CD4-positive, alpha-beta T cell (primary cell): Measurements from ENCODE around the gene MAN2A2. TPM values are rescaled to one million over a fixed set of nuclear protein-coding genes. Genes with fewer than 3 reads are reported as not detected.

ENCODE experiments used
- ATAC-seq: fragments of 200-7000 bp; cut with Tn5 transposase; one replicate; pipeline ENCODE4 v1.10.0; 2022; ENCODE audit warnings: mild to moderate bottlenecking; ENCODE audit not compliant: poor library complexity
- CTCF ChIA-PET: fragments of 350-600 bp; sonication (Branson Sonifier 250); formaldehyde crosslinking; loops from one replicate; lab custom pipeline; 2021; ENCODE audit warnings: antibody characterized with exemption, inconsistent platforms; lab: Charles Lee
- POLR2A ChIA-PET: fragments of 350-600 bp; sonication (Branson Sonifier 250); formaldehyde crosslinking; loops from one replicate; lab custom pipeline; 2021; ENCODE audit warnings: antibody characterized with exemption, inconsistent platforms; lab: Charles Lee
- DNase-seq, 14 experiments: peaks; one replicate each; pipeline ENCODE4 v3.0.0-alpha.2; 2013 to 2020; ENCODE audit warnings: mixed read lengths in 2 of 14
- H3K27ac ChIP-seq, 2 donors: one replicate each; pipeline versions ENCODE4 v1.5.1 to v1.7.0; 2013; ENCODE audit warnings: low read length in 2 of 2, low read depth in 1 of 2, mild to moderate bottlenecking in 1 of 2
- H3K27me3 ChIP-seq, 2 experiments: 1 replicate in 1 of 2; 2 replicates in 1 of 2; pipeline versions ENCODE4 v1.6.1 to v1.7.0; 2013; ENCODE audit warnings: low read length in 2 of 2, control low read depth in 1 of 2, mild to moderate bottlenecking in 1 of 2, moderate library complexity in 1 of 2; ENCODE audit not compliant: insufficient read depth in 2 of 2, control insufficient read depth in 1 of 2
- H3K36me3 ChIP-seq: one replicate; pipeline ENCODE4 v1.6.1; 2013; ENCODE audit warnings: low read length, control low read depth; ENCODE audit not compliant: insufficient read depth
- H3K4me1 ChIP-seq: one replicate; pipeline ENCODE4 v1.6.1; 2013; ENCODE audit warnings: low read length, control low read depth; ENCODE audit not compliant: insufficient read depth
- H3K4me3 ChIP-seq: one replicate; pipeline ENCODE4 v1.5.1; 2013; ENCODE audit warnings: mild to moderate bottlenecking, low read length, moderate library complexity
- H3K9me3 ChIP-seq, 2 experiments: 1 replicate in 1 of 2; 2 replicates in 1 of 2; pipeline versions ENCODE4 v1.6.1 to v1.7.0; 2013; ENCODE audit warnings: low read length in 2 of 2, mild to moderate bottlenecking in 2 of 2, control low read depth in 1 of 2, moderate library complexity in 1 of 2; ENCODE audit not compliant: control insufficient read depth in 1 of 2, insufficient read depth in 1 of 2
- H3K27ac Mint-ChIP-seq: one replicate; pipeline ENCODE4 v1.8.0; 2020; ENCODE audit warnings: mixed read lengths
- H3K27me3 Mint-ChIP-seq: one replicate; pipeline ENCODE4 v1.8.0; 2021; ENCODE audit warnings: mixed read lengths
- H3K36me3 Mint-ChIP-seq: one replicate; pipeline ENCODE4 v1.8.0; 2021; ENCODE audit warnings: low read depth, mixed read lengths
- H3K4me1 Mint-ChIP-seq: one replicate; pipeline ENCODE4 v1.8.0; 2021; ENCODE audit warnings: low read depth, mixed read lengths
- H3K4me3 Mint-ChIP-seq: one replicate; pipeline ENCODE4 v1.8.0; 2020; ENCODE audit warnings: mild to moderate bottlenecking, mixed read lengths
- H3K9me3 Mint-ChIP-seq: one replicate; pipeline ENCODE4 v1.8.0; 2020; ENCODE audit warnings: mixed read lengths
- CTCF ChIP-seq: fragments of 200-600 bp; IDR thresholded peaks from one replicate; pipeline ENCODE4 v1.8.0; 2022; ENCODE audit warnings: antibody characterized with exemption, mild to moderate bottlenecking
- intact Hi-C, 2 experiments: fragments of 100-400 bp; cut with DNase I in 1 of 2; cut with micrococcal nuclease in 1 of 2; formaldehyde crosslinking; loops; one replicate each; pipeline versions ENCODE4 v1.15.1 to v1.9.0; 2023 to 2025; cut with DNase I, micrococcal nuclease
- total RNA-seq, 174 experiments: library from RNA in 2 of 174; stranded (reverse) in 2 of 174; gene quantifications; one replicate each; pipeline ENCODE4 v1.2.3 and lab custom pipeline; 2021 to 2026

MAN2A2 gene
- total RNA-seq, 2 experiments from 2014 or later: 125 to 128 TPM

- Mint-ChIP-seq H3K4me3 (no peak overlapping the region), H3K27ac (no peak overlapping the region), H3K9me3 (no peaks in the 10 kb centered on the region), H3K27me3 (no peaks in the 10 kb centered on the region), H3K4me1 (no peaks in the 10 kb centered on the region), H3K36me3 (peaks cover 89% of the 10 kb centered on the region)
- ChIA-PET POLR2A (interaction anchor here (0.9 kb wide), 1 partner anchor 10 kb away, joined by 3 read pairs; the partner anchor contains the start of gene UNC45A), CTCF (no interaction called here)
- Histone ChIP-seq H3K4me3 (no peak overlapping the region), H3K4me1 (no peaks in the 10 kb centered on the region), H3K9me3 (no peaks in the 10 kb centered on the region), H3K27me3 (no peaks in the 10 kb centered on the region), H3K36me3 (peaks cover 87% of the 10 kb centered on the region), H3K27ac (no peak overlapping the region)
- DNase-seq: no peak
- intact Hi-C loops: no loop called here
- ATAC-seq: no peak
- no peak for TF ChIP-seq CTCF
Observed at GRCh38 chr15:90945091-90945490, 42.0 kb downstream of the MAN2A2 start.

GRCh38 chr15:90946538-90946937 is 43.4 kb downstream of the MAN2A2 start:
- H3K27ac ChIP-seq: no peak overlapping the region
- no peak for TF ChIP-seq CTCF
- H3K9me3 ChIP-seq: no peaks in the 10 kb centered on the region
- intact Hi-C loops: no loop called here
- no peak for ATAC-seq
- H3K4me3 ChIP-seq: no peak overlapping the region
- no peak overlapping the region for H3K27ac Mint-ChIP-seq
- no peaks in the 10 kb centered on the region for H3K27me3 Mint-ChIP-seq
- peaks cover 84% of the 10 kb centered on the region for H3K36me3 ChIP-seq
- H3K4me3 Mint-ChIP-seq: no peak overlapping the region
- peak in 1 of 14 experiments; percentile 9 for DNase-seq
- H3K4me1 Mint-ChIP-seq: no peaks in the 10 kb centered on the region
- POLR2A ChIA-PET: interaction anchor here (3.6 kb wide), 1 partner anchor 12 kb away, joined by 15 read pairs; the partner anchor contains the start of gene UNC45A
- no peaks in the 10 kb centered on the region for H3K4me1 ChIP-seq
- no peaks in the 10 kb centered on the region for H3K9me3 Mint-ChIP-seq
- peaks cover 81% of the 10 kb centered on the region for H3K36me3 Mint-ChIP-seq
- CTCF ChIA-PET: interaction anchor here (1.1 kb wide), 2 partner anchors 10 to 15 kb away, joined by 3 read pairs; no protein-coding TSS in a partner anchor
- no peaks in the 10 kb centered on the region for H3K27me3 ChIP-seq

- H3K27me3 Mint-ChIP-seq: no peaks in the 10 kb centered on the region
- H3K27me3 ChIP-seq: no peaks in the 10 kb centered on the region
- no peaks in the 10 kb centered on the region for H3K4me1 ChIP-seq
- H3K36me3 ChIP-seq: peaks cover 86% of the 10 kb centered on the region
- no peaks in the 10 kb centered on the region for H3K9me3 ChIP-seq
- no peaks in the 10 kb centered on the region for H3K4me1 Mint-ChIP-seq
- no peak for TF ChIP-seq CTCF
- no peak overlapping the region for H3K4me3 Mint-ChIP-seq
- POLR2A ChIA-PET: interaction anchor here (3.6 kb wide), 1 partner anchor 12 kb away, joined by 15 read pairs; the partner anchor contains the start of gene UNC45A
- ATAC-seq (no peak), DNase-seq (no peak)
- intact Hi-C loops: no loop called here
- no peaks in the 10 kb centered on the region for H3K9me3 Mint-ChIP-seq
- H3K36me3 Mint-ChIP-seq: peaks cover 81% of the 10 kb centered on the region
- H3K4me3 ChIP-seq: no peak overlapping the region
- H3K27ac Mint-ChIP-seq: no peak overlapping the region
- CTCF ChIA-PET: interaction anchor here (1.1 kb wide), 1 partner anchor 10 kb away, joined by 3 read pairs; no protein-coding TSS in a partner anchor
- H3K27ac ChIP-seq: no peak overlapping the region
Observed at GRCh38 chr15:90946941-90947576, 44.0 kb downstream of the MAN2A2 start.
